Keratinocyte (primary cell): ENCODE data around the gene FANCC. TPM values are rescaled to one million over a fixed set of nuclear protein-coding genes. Genes with fewer than 3 reads are reported as not detected.

ENCODE experiments used
- DNase-seq: peaks from one replicate; pipeline ENCODE4 v3.0.0-alpha.2; 2011; ENCODE audit warnings: low read depth, missing footprints, low spot score
- FAIRE-seq: peaks from 2 replicates; lab custom pipeline; 2011; peaks lifted over from hg19 to GRCh38; lab: Jason Lieb, UNC
- H2AFZ ChIP-seq: 2 replicates; pipeline ENCODE4 v1.6.0; 2012; ENCODE audit warnings: low read length, control low read depth, inconsistent platforms; ENCODE audit not compliant: control insufficient read depth
- H3K27ac ChIP-seq: 2 replicates; pipeline ENCODE4 v1.5.1; 2011; ENCODE audit warnings: low read length; ENCODE audit not compliant: control insufficient read depth, insufficient read depth
- H3K27me3 ChIP-seq: 3 replicates; pipeline ENCODE4 v1.6.0; 2011; ENCODE audit warnings: low read length; ENCODE audit not compliant: control insufficient read depth, insufficient read depth; ENCODE audit errors: extremely low read depth
- H3K36me3 ChIP-seq, 2 experiments: 2 replicates in 1 of 2; 3 replicates in 1 of 2; pipeline ENCODE4 v1.5.1; 2011; ENCODE audit warnings: low read length in 2 of 2, mild to moderate bottlenecking in 1 of 2; ENCODE audit not compliant: control insufficient read depth in 2 of 2, insufficient read depth in 2 of 2; ENCODE audit errors: extremely low read depth in 1 of 2
- H3K4me1 ChIP-seq: 3 replicates; pipeline ENCODE4 v1.5.1; 2011; ENCODE audit warnings: low read length; ENCODE audit not compliant: control insufficient read depth, insufficient read depth; ENCODE audit errors: extremely low read depth
- H3K4me2 ChIP-seq: 3 replicates; pipeline ENCODE4 v1.6.0; 2011; ENCODE audit warnings: low read depth, low read length; ENCODE audit not compliant: control insufficient read depth, insufficient read depth; ENCODE audit errors: extremely low read depth
- H3K4me3 ChIP-seq, 3 experiments: fragments of 200-600 bp in 1 of 3; sonication (generic) in 1 of 3; 2 replicates in 2 of 3; 3 replicates in 1 of 3; pipeline ENCODE4 v1.5.1; 2011 to 2016; ENCODE audit warnings: low read length in 3 of 3, mild to moderate bottlenecking in 3 of 3, control low read depth in 2 of 3, inconsistent platforms in 1 of 3, low read depth in 1 of 3, mixed read lengths in 1 of 3, mixed run types in 1 of 3, moderate library complexity in 1 of 3; ENCODE audit not compliant: control insufficient read depth in 2 of 3, insufficient read depth in 2 of 3; ENCODE audit errors: extremely low read depth in 1 of 3
- H3K79me2 ChIP-seq: 2 replicates; pipeline ENCODE4 v1.6.0; 2012; ENCODE audit warnings: low read length; ENCODE audit not compliant: control insufficient read depth, insufficient read depth
- H3K9ac ChIP-seq: 3 replicates; pipeline ENCODE4 v1.6.0; 2011; ENCODE audit warnings: low read length; ENCODE audit not compliant: control insufficient read depth, insufficient read depth; ENCODE audit errors: extremely low read depth
- H3K9me1 ChIP-seq: 3 replicates; pipeline ENCODE4 v1.6.0; 2011; ENCODE audit warnings: low read length; ENCODE audit not compliant: control insufficient read depth, insufficient read depth; ENCODE audit errors: extremely low read depth
- H3K9me3 ChIP-seq: 2 replicates; pipeline ENCODE4 v1.5.1; 2012; ENCODE audit warnings: low read depth, low read length; ENCODE audit not compliant: control insufficient read depth
- H4K20me1 ChIP-seq: 3 replicates; pipeline ENCODE4 v1.6.0; 2011; ENCODE audit warnings: low read length; ENCODE audit not compliant: control insufficient read depth, insufficient read depth; ENCODE audit errors: extremely low read depth
- CTCF ChIP-seq, 3 experiments: IDR thresholded peaks in 1 of 3; conservative IDR thresholded peaks in 1 of 3; optimal IDR thresholded peaks in 1 of 3; 2 replicates in 2 of 3; 3 replicates in 1 of 3; pipeline versions ENCODE3 to v1.5.1; 2011; ENCODE audit warnings: low read length in 3 of 3, mild to moderate bottlenecking in 3 of 3, moderate library complexity in 2 of 3, control low read depth in 1 of 3, inconsistent platforms in 1 of 3; ENCODE audit not compliant: insufficient read depth in 2 of 3; ENCODE audit errors: extremely low read depth in 1 of 3
- EZH2 ChIP-seq: IDR thresholded peaks from one replicate; pipeline ENCODE4 v1.6.1; 2012; ENCODE audit warnings: inconsistent platforms, mild to moderate bottlenecking, low read length, moderate library complexity
- dilution Hi-C: fragments of 300-500 bp; cut with MboI; formaldehyde crosslinking; loops from one replicate; pipeline ENCODE4 v1.7.0; 2020; ENCODE audit warnings: low sequenced_read_pairs; ENCODE audit not compliant: extremely low pct_ligation_motif_present
- polyA plus RNA-seq, 5 experiments: library from polyadenylated mRNA; depleted of rRNA in 3 of 5; stranded (reverse) in 3 of 5; stranded (forward) in 1 of 5; unstranded in 1 of 5; fragments of >200 nt; gene quantifications; 1 replicate in 1 of 5; 2 replicates in 3 of 5; 3 replicates in 1 of 5; pipeline versions ENCODE4 v1.2.1 to v1.2.3, GENCODE V29; 2011 to 2012; ENCODE audit warnings: missing spikeins in 2 of 5, low read depth in 1 of 5, low replicate concordance in 1 of 5

FANCC gene
- polyA plus RNA-seq, 1 donor (not counting 4 experiments of a cell fraction or from before 2014, with no cell fraction given), result 8.3 TPM

GRCh38 chr9:95085036-95085770 lies 232.3 kb downstream of the FANCC start:
- Histone ChIP-seq H3K4me1 (peaks cover 2% of the 10 kb centered on the region), H4K20me1 (no peaks in the 10 kb centered on the region), H3K4me2 (no peak overlapping the region), H3K9ac (no peak overlapping the region), H3K9me1 (no peaks in the 10 kb centered on the region), H3K27me3 (no peaks in the 10 kb centered on the region), H2AFZ (no peak overlapping the region), H3K4me3 (no peak overlapping the region), H3K27ac (no peak overlapping the region), H3K79me2 (peaks cover 7% of the 10 kb centered on the region), H3K9me3 (no peaks in the 10 kb centered on the region), H3K36me3 (peaks cover 47 to 50% of the 10 kb centered on the region in 2 experiments)
- DNase-seq (no peak), FAIRE-seq (no peak)
- dilution Hi-C loops, result no loop called here
- TF ChIP-seq EZH2 (no peak), CTCF (optimal IDR thresholded peaks at IDR 0.05 in 1 of 3, IDR thresholded peaks at IDR 0.05 in 1 of 3, conservative IDR thresholded peaks at IDR 0.05 in 1 of 3; ENCODE audit: extremely low read depth in 1 of 3, insufficient read depth in 2 of 3, low read length in 3 of 3) (no peak)

- H3K4me3 ChIP-seq, result no peak overlapping the region
- no peaks in the 10 kb centered on the region for H4K20me1 ChIP-seq
- peaks cover 50 to 55% of the 10 kb centered on the region in 2 experiments for H3K36me3 ChIP-seq
- dilution Hi-C loops, result no loop called here
- H3K9ac ChIP-seq, result no peak overlapping the region
- no peak overlapping the region for H3K4me2 ChIP-seq
- TF ChIP-seq CTCF (optimal IDR thresholded peaks at IDR 0.05 in 1 of 3, IDR thresholded peaks at IDR 0.05 in 1 of 3, conservative IDR thresholded peaks at IDR 0.05 in 1 of 3; ENCODE audit: extremely low read depth in 1 of 3, insufficient read depth in 2 of 3, low read length in 3 of 3) (no peak), EZH2 (no peak)
- H3K27ac ChIP-seq, result no peak overlapping the region
- H3K9me1 ChIP-seq, result no peaks in the 10 kb centered on the region
- DNase-seq (no peak), FAIRE-seq (no peak)
- no peaks in the 10 kb centered on the region for H3K9me3 ChIP-seq
- peaks cover 2% of the 10 kb centered on the region for H3K4me1 ChIP-seq
- no peaks in the 10 kb centered on the region for H3K27me3 ChIP-seq
- no peak overlapping the region for H2AFZ ChIP-seq
- H3K79me2 ChIP-seq, result peaks cover 13% of the 10 kb centered on the region
These were observed 233.1 kb downstream of the FANCC start for GRCh38 chr9:95084254-95084934.
